ENCODE data around the gene WDR46.
A peak's percentile ranks its signal among the peaks of the same experiment; 100 is the strongest.

GRCh38 chr6:33299237-33299944 lies 10.4 kb upstream of the WDR46 start:
- TF ChIP-seq CTCF (IDR thresholded peaks at IDR 0.05): peak in 5 of 7 experiments; percentile 55 to 76 (median 65)
- TF ChIP-seq POLR2AphosphoS5 (IDR thresholded peaks at IDR 0.05): peak; percentile 77 to 94 (median 90)
- peak in 2 of 4 donors; percentile 38 to 55 for TF ChIP-seq POLR2A (IDR thresholded peaks at IDR 0.05)

Measured in stomach (tissue), 4 donors.